Superior temporal gyrus (tissue), 1 donor: ENCODE results near the gene BCL2L11.
"Not testable (repeated sequence)": the region's sequence is repeated elsewhere in the genome, so short reads cannot be mapped to it uniquely, and the experiment has no call there.

ENCODE experiments used
- DNase-seq: peaks from one replicate; pipeline ENCODE4 v3.0.0-alpha.2; 2016; ENCODE audit errors: extremely low spot score

BCL2L11 gene

GRCh38 chr2:111120253-111121027 is at the start of gene BCL2L11:
Gene BCL2L11 (plus strand): TSS chr2:111120914. CDS start chr2:111123746, 2,832 bp downstream.
- DNase-seq = peak; percentile 84

GRCh38 chr2:111071600-111072171 is 49.0 kb upstream of the BCL2L11 start:
- DNase-seq = no peak

- no peak for DNase-seq
Measured at GRCh38 chr2:111072220-111072871, 48.4 kb upstream of the BCL2L11 start.

- DNase-seq = not testable (repeated sequence)
Measured at GRCh38 chr2:111082659-111083058, 38.1 kb upstream of the BCL2L11 start.

- no peak for DNase-seq
Measured at GRCh38 chr2:111091811-111092211, 28.9 kb upstream of the BCL2L11 start.

GRCh38 chr2:111094691-111095090 is 26.0 kb upstream of the BCL2L11 start:
- peak; percentile 47 for DNase-seq

GRCh38 chr2:111095434-111095833 is 25.3 kb upstream of the BCL2L11 start:
- no peak for DNase-seq

- no peak for DNase-seq
Measured at GRCh38 chr2:111099402-111099801, 21.3 kb upstream of the BCL2L11 start.

- DNase-seq = no peak
Measured at GRCh38 chr2:111100087-111100764, 20.5 kb upstream of the BCL2L11 start.

- no peak for DNase-seq
Measured at GRCh38 chr2:111100765-111101162, 19.9 kb upstream of the BCL2L11 start.

- DNase-seq = no peak
Measured at GRCh38 chr2:111101592-111101991, 19.1 kb upstream of the BCL2L11 start.

GRCh38 chr2:111102216-111102615 is 18.5 kb upstream of the BCL2L11 start:
- DNase-seq = no peak

- DNase-seq = no peak
Measured at GRCh38 chr2:111105926-111106325, 14.8 kb upstream of the BCL2L11 start.

GRCh38 chr2:111106706-111107105 is 14.0 kb upstream of the BCL2L11 start:
- no peak for DNase-seq

GRCh38 chr2:111108745-111109271 is 11.9 kb upstream of the BCL2L11 start:
- DNase-seq = no peak

- DNase-seq = no peak
Measured at GRCh38 chr2:111111101-111111755, 9.5 kb upstream of the BCL2L11 start.

GRCh38 chr2:111113838-111114237 is 6.9 kb upstream of the BCL2L11 start:
- no peak for DNase-seq

GRCh38 chr2:111116011-111116746 is 4.5 kb upstream of the BCL2L11 start:
- no peak for DNase-seq

- DNase-seq = peak; percentile 80
Measured at GRCh38 chr2:111116843-111117597, 3.7 kb upstream of the BCL2L11 start.
